ENCODE results near the gene INSIG1. TPM values are rescaled to one million over a fixed set of nuclear protein-coding genes. Genes with fewer than 3 reads are reported as not detected.

Gene INSIG1
- total RNA-seq, 4 donors from 2014 or later = 24.7 to 77.6 (median 64.6) TPM

GRCh38 chr7:155317114-155317434, 19.4 kb downstream of the INSIG1 start:
- Histone ChIP-seq H3K27me3 (peaks cover 0 to 51% (median 0%) of the 10 kb centered on the region in 4 donors), H3K36me3 (no peaks in the 10 kb centered on the region), H3K27ac (no peak overlapping the region), H3K4me3 (no peak overlapping the region), H3K9me3 (no peaks in the 10 kb centered on the region), H3K4me1 (no peaks in the 10 kb centered on the region)
- no peak for DNase-seq
- TF ChIP-seq CTCF (IDR thresholded peaks at IDR 0.05) (no peak), POLR2A (IDR thresholded peaks at IDR 0.05) (no peak)
- 66 to 75% methylated on average over 3 of the region's 3 CpGs for WGBS, 2 donors
- intact Hi-C loops (cut with DNase I) = no loop called here

- 90 to 93% methylated on average over 3 of the region's 3 CpGs for WGBS, 2 donors
- Histone ChIP-seq H3K9me3 (peaks cover 0 to 3% (median 0%) of the 10 kb centered on the region in 3 donors), H3K27me3 (peaks cover 0 to 56% (median 1%) of the 10 kb centered on the region in 4 donors), H3K36me3 (no peaks in the 10 kb centered on the region), H3K4me3 (no peak overlapping the region), H3K4me1 (no peaks in the 10 kb centered on the region), H3K27ac (no peak overlapping the region)
- TF ChIP-seq CTCF (IDR thresholded peaks at IDR 0.05) = no peak
- TF ChIP-seq POLR2A (IDR thresholded peaks at IDR 0.05) = no peak
- no peak for DNase-seq
- intact Hi-C loops (cut with DNase I) = no loop called here
These were observed 20.6 kb downstream of the INSIG1 start for GRCh38 chr7:155318245-155318644.

- no peak for DNase-seq
- H3K9me3 ChIP-seq = peaks cover 0 to 4% (median 0%) of the 10 kb centered on the region in 3 donors
- no peaks in the 10 kb centered on the region for H3K36me3 ChIP-seq
- H3K4me3 ChIP-seq = no peak overlapping the region
- H3K4me1 ChIP-seq = no peaks in the 10 kb centered on the region
- H3K27ac ChIP-seq = no peak overlapping the region
- H3K27me3 ChIP-seq = peaks cover 0 to 72% (median 1%) of the 10 kb centered on the region in 4 donors
- intact Hi-C loops (cut with DNase I) = no loop called here
- TF ChIP-seq POLR2A (IDR thresholded peaks at IDR 0.05) (no peak), CTCF (IDR thresholded peaks at IDR 0.05) (no peak)
- 61 to 70% methylated on average over 7 to 9 of the region's 10 CpGs for WGBS, 2 donors
These were observed 24.9 kb downstream of the INSIG1 start for GRCh38 chr7:155322530-155322929.

GRCh38 chr7:155323001-155323638, 25.4 kb downstream of the INSIG1 start:
- TF ChIP-seq POLR2A (IDR thresholded peaks at IDR 0.05) (no peak), CTCF (IDR thresholded peaks at IDR 0.05) (no peak)
- H3K9me3 ChIP-seq = peaks cover 0 to 4% (median 0%) of the 10 kb centered on the region in 3 donors
- H3K27ac ChIP-seq = no peak overlapping the region
- no peak overlapping the region for H3K4me3 ChIP-seq
- no peaks in the 10 kb centered on the region for H3K4me1 ChIP-seq
- intact Hi-C loops (cut with DNase I) = no loop called here
- H3K36me3 ChIP-seq = no peaks in the 10 kb centered on the region
- DNase-seq = no peak
- H3K27me3 ChIP-seq = peaks cover 0 to 78% (median 1%) of the 10 kb centered on the region in 4 donors

- intact Hi-C loops (cut with DNase I) = no loop called here
- Histone ChIP-seq H3K4me3 (no peak overlapping the region), H3K36me3 (no peaks in the 10 kb centered on the region), H3K27me3 (peaks cover 0 to 78% (median 1%) of the 10 kb centered on the region in 4 donors), H3K27ac (no peak overlapping the region), H3K9me3 (peaks cover 0 to 4% (median 0%) of the 10 kb centered on the region in 3 donors), H3K4me1 (no peaks in the 10 kb centered on the region)
- 35 to 49% methylated on average over 13 to 19 of the region's 19 CpGs for WGBS, 2 donors
- DNase-seq = no peak
- TF ChIP-seq POLR2A (IDR thresholded peaks at IDR 0.05) (no peak), CTCF (IDR thresholded peaks at IDR 0.05) (no peak)
These were observed 26.6 kb downstream of the INSIG1 start for GRCh38 chr7:155324012-155324917.

All from esophagus squamous epithelium (tissue), 5 donors.